GM19023 (cell line): ENCODE results near the gene LSP1.

Experiments used
- ATAC-seq: cut with Tn5 transposase; IDR thresholded peaks from one replicate; pipeline ENCODE4 v1.9.1; 2021; ENCODE audit warnings: mild to moderate bottlenecking, moderate library complexity; ENCODE audit not compliant: unreplicated experiment

The LSP1 gene

DNA sequence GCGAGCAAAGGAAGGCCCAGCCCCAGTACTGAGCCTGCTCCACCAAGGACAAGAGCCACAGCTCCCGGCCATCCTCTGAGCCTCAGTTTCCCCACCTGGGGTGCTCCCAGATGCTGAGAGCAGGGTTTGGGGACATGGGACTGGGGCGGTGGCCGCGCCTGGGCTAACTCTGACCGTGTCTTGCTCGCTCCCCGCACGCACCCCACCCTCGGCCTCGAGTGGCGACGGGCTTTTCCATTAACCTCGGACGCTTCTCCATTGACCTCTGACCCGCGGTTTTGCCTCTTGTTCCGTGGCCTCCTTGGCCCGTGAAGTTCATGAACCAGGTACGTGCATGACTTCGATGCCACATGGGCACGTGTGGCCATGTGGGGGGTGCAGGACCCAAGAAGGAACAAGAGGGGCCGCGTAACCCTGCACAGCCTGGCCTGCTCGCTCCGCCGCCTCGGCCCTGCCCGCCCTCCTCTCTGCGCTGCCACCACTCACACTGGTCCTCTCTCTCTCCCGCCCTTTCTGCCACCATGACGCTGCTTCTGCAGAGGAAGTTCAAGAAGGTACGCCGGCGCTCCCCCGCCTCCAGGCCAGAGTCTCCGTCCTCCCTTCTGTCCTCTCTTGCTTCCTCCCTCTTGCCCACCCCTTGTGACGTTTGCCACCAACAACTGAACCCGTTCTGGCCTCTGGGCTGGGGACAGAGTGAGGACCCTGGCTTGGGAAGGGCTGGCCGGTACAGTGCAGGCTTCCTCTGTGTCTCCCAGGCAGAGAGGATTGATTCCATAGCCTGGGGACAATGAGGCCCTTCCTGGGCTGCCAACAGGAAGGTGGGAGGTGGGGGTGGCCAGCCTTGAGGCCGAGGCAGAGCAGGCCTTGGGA is 73.5 kb downstream of the LSP1 start:
- no peak for ATAC-seq

DNA sequence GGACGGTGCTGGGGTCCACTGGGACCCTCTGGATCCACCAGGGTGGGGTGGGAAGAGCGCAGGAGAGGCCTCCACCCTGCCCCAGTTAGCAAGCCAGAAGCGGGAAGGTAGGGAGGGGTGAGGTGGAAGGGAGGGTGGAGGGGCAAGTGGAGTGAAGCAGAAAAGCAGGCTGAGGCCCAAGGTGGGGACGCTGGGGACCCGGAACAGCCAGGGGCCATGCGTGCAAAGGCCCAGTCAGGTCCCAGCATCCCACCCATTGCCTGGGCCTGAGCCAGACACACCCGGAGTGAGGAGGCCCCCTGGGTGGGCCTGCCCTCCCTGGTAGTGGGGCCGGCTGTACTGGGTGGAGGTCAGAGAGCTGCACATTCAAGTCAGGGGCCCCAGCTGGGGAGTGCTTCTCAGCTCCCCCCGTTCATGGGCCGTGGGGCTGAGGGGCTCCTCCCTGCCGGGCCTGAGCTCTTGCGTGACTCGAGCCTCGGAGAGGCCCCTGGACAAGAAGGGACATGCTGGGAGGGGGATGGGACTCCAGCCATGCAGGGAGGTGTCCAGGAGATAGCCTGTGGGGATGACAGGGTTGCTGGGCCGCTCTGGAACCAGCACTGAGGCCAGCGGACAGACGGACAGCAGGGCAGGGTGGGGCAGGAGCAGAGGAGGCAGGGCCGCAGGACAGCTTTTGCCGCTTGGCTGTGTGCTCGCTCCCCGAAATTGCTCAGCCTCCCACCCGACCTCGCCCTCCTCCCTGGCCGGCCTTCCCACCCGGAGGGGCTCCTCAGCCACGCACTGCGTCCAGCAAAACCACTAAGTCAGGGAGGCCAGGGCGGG is 74.4 kb downstream of the LSP1 start:
- no peak for ATAC-seq

DNA sequence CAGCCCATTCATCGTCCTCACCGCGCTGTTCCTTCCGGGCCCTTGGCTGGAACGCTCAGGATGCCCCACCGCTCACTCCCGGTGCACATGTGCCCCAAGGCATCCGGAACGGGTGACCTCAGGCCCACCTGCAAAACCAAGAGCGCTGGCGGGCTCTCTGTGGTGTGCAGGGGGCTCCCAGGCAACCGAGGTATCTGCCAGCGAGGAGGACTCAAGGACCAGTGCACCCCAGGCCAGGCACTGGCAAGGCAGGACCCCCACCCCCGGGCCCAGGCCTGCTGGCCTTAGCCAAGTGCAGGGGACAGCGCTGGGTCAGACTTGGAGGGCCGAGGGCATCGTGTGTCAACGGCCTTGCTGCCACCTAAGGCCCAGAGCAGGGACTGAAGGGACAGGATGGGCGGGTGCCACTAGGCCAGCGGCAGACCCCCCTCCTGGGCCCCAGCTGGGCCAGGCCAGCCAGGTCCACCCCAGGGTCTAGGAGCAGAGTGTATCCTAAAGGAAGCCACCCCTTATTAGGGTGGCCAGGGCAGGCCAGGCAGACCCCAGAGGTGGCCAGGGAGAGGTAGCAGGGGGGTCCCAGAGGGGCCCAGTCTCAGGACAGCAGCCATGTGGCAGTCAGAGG is 75.1 kb downstream of the LSP1 start:
- no peak for ATAC-seq

DNA sequence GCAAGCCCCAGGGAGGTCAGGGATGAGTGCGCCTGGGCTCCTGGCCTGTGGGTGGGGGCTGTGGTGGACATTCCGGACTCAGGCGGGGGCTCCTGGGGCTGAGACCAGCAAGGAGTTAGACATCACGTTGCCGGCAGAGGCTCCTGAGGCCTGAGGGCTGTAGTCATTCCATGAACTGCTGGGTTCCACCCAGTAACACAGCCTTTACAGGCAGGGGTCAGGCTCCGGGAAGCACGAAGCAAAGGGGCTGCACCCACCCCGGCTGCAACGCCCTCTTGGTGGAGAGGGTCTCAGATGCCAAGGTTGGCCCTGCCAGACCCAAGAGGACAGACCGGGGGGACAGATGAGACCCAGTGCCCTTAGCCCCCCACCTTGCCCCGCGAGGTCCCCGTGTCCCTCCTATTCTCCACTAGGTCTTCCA is 75.6 kb downstream of the LSP1 start:
- no peak for ATAC-seq

- no peak for ATAC-seq
These were observed 76.1 kb downstream of the LSP1 start for GRCh38 chr11:1928891-1929541.

GRCh38 chr11:1929621-1930461 is 77.0 kb downstream of the LSP1 start:
- ATAC-seq = no peak

DNA sequence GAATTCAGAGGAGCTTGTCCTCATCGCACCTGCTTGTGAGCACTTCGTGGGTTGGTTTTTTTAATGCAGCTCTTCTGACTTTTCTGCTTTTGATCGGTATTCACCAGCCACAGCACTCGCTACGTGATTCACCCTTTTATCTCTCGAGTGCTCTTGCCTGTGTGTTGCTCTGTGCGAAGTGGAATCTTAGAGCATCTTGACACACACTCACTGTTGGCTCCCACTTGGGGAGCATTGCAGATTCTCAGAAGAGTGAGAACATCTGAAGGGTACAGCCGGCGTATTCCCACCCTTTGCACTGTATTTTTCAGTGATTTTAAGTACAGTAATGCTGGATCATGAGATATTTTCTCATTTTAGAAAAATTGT is 77.6 kb downstream of the LSP1 start:
- no peak for ATAC-seq

DNA sequence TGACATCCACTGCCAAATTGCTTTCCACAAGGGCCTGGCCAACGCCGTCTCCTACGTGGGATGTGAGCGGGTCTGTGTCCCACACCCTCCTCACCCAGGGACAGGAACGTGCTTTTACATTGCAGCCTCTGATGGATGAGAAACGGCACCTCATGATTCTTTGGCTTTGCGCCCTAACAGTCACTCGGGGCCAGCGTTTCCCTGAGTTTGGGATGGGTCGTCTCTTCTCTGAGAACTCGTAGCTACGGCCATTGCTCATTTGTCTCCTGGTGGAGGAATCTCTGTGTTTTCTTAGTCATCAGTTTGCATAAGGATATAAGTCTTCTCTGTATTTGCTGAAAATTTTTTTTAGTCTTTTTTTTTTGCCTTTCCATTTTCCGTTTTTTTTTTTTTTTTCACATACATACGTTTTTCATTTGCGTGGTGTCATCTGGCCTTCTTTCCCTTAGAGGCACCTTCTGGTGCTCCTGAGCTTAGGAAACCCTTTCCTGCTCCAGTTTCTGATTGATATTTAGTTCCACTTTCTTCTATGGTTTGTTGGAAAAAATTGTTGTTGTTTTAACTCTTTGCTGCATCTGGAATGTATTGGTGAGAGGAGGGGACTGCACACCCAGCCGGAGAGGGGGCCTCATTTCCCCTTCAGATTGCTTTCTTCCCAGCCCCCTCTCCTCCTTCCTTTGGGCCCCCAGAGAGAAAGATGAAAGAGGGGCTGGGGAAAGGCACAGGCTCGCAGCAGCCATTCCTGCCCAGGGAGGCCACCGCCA is 78.6 kb downstream of the LSP1 start:
- ATAC-seq = no peak

GRCh38 chr11:1932105-1932480 is 79.2 kb downstream of the LSP1 start:
- ATAC-seq = no peak

- ATAC-seq = no peak
These were observed 79.8 kb downstream of the LSP1 start for GRCh38 chr11:1932681-1933080.

DNA sequence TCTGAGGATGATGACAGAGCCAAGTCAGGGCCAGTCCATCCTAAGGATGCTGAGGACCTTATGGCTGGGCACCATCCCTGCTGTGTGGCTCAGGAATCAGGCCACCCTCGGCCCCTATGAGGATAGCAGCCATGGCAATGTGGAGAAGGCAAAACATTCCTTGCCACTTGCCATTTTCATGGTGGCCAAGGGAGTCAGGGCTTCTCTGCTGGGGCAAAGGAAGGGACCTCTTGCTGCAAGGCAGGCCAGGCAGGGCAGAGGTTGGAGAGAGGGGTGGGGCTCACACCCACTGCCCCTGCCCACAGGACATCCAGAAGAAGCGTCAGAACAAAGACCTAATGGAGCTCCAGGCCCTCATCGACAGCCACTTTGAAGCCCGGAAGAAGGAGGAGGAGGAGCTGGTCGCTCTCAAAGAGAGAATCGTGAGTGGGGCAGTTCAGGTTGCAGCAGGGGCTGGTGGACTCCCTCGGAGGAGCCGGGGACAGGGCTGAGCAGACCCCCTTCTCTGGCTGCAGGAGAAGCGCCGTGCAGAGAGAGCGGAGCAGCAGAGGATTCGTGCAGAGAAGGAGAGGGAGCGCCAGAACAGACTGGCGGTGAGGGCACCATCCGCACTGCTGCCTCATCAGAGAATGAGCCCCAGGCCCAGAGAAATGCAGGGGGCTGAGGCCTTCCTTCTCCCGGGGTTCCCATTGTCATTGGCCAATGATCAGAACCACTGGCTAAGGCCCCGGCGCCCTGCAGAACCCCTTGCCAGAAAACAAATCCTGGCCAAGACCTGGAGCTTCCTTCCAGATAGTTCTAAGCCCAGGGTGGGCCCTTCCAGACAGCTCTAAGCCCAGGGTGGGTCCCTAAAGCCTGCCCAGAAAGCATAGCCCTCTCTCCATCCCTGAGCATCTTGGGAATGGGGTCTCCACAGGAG is 80.8 kb downstream of the LSP1 start:
- no peak for ATAC-seq

DNA sequence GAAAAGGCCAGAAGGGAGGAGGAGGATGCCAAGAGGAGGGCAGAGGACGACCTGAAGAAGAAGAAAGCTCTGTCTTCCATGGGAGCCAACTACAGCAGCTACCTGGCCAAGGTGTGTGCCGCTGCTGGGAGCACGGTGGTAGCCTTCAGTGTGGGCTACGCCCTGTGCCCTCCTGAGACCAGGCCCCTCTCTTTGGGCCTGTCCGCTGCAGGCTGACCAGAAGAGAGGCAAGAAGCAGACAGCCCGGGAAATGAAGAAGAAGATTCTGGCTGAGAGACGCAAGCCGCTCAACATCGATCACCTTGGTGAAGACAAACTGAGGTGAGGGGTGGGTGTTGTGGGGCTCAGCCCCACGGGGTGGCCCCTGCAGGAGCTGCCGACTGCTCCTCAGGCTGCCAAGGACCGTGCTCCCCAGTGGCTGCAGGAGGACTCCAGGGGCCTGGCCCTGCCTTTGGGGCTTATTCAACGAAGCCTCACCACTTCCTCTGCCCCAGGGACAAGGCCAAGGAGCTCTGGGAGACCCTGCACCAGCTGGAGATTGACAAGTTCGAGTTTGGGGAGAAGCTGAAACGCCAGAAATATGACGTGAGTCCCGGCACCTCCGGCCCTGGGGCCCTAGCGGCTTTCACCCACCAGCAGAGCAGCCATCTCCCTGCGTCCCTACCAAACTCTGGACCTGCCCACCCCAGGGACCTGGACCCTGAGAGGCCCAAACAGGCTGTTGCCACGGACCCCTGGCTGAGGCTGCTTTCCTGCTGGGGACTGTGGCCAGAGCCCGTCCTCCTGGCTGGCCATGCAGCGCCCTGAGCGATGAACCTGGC is 81.7 kb downstream of the LSP1 start:
- no peak for ATAC-seq

DNA sequence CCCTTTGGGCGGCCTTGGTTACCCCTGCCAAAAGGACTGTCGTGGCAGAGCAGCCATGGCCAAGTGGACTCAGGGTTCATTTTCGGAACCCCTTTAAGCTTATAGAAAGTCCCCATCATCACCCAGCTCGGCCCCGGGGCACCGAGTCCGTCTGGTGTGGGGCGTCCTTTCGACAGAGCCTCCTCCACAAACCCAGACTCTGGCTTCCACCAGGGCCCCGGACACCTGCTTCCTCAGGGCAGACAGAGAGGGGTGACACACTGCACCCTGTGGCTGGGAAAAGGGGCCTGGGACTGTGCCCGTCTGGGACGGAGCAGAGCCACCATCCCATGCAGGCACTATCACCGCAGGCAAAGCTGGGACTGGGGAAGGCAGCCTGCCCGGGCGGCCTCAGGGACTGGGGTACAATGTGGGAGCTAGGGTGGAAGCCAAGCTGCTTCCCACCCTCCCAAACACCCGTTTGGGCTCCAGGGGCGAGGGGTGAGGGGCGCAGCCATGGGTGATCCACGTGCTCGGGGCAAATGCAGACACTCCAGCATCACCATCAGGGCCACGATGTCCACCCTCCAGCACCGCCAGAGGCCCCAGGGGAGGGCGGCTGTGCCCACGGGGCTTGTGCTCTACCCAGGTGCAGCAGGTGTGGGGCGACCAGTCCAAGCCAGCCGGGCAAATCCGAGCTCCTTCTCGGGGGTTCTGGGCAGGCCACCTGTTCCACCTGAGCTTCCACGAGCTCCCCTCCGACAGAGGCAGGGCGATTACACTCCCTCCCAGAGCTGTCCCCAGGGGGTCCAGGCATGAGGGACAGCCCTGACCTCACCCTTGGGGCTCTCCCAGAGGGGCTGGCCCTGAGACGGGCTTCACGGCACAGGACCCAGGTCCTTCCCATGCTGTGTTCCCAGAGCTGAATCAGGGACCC is 82.5 kb downstream of the LSP1 start:
- ATAC-seq = no peak

DNA sequence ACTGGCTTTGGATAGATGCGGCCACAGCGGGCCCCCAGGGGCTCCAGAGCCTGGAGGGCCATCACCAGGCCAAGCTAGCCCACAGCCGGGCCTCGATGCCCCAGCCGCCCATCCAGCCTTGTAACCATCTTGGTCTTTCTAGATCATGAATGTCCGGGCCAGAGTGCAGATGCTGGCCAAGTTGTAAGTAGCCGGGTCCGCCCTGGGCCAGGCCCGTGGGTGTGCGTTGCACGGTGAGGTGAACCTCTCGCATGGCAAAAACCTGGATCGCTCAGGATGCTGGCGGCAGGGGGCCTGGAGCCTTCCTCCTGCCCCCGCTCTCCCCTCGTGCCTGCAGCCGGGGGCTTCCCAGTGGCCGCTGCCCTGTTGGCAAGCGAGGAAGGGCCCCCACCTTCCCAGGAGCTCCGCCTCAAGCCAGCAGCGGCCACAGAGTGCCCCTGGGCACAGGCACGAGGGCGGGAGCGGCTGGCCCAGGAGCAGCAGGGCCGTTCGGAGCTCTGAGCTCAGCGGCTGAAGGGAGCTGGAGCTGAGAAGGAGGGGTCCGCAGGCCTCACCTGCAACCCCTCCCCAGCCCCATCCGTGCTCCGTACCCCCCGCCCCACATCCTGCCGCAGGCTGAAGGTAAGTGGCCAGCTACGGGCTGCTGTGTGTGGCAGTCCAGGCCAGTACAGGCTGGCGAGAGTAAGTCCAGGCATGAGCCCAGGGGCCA is 83.3 kb downstream of the LSP1 start:
- ATAC-seq = no peak

- ATAC-seq = no peak
These were observed 84.1 kb downstream of the LSP1 start for GRCh38 chr11:1936781-1937615.
